Ovary (tissue), 9 donors: ENCODE measurements around the gene SCAND1. TPM values are rescaled to one million over a fixed set of nuclear protein-coding genes. Genes with fewer than 3 reads are reported as not detected.

Experiments
- DNase-seq, 5 donors: peaks; one replicate each; pipeline ENCODE4 v3.0.0-alpha.2; 2019 to 2020
- H3K27ac ChIP-seq, 2 donors: fragments of 200-600 bp; one replicate each; pipeline versions ENCODE4 v1.5.1 to v1.8.0; 2019 to 2022
- H3K27me3 ChIP-seq: fragments of 200-600 bp; one replicate; pipeline ENCODE4 v1.8.0; 2022
- H3K36me3 ChIP-seq: fragments of 200-600 bp; sonication (generic); one replicate; pipeline ENCODE4 v1.5.1; 2019
- H3K4me1 ChIP-seq: one replicate; pipeline ENCODE4 v1.8.1; 2013; ENCODE audit warnings: mild to moderate bottlenecking, moderate library complexity; ENCODE audit not compliant: insufficient read depth
- H3K4me3 ChIP-seq: fragments of 200-600 bp; sonication (generic); one replicate; pipeline ENCODE4 v1.5.1; 2017
- H3K9me3 ChIP-seq, 2 donors: fragments of 200-600 bp in 1 of 2; sonication (generic) in 1 of 2; one replicate each; pipeline versions ENCODE4 v1.5.1 to v1.8.1; 2013 to 2019; ENCODE audit warnings: mild to moderate bottlenecking in 1 of 2, moderate library complexity in 1 of 2
- EP300 ChIP-seq: sonication (generic); formaldehyde crosslinking; IDR thresholded peaks from one replicate; pipeline ENCODE4 v1.6.1; 2017; ENCODE audit warnings: antibody characterized with exemption
- POLR2A ChIP-seq: fragments of 450-650 bp; IDR thresholded peaks from one replicate; pipeline ENCODE4 v1.6.1; 2017; ENCODE audit warnings: antibody characterized with exemption, mild to moderate bottlenecking, moderate library complexity
- WGBS, 3 donors: extraction: QIAGEN DNeasy Blood & Tissue Kit in 1 of 3; methylation state at CpG; one replicate each; pipeline versions ENCODE4 v1.1.5 to v1.1.7; 2013 to 2017; 5-methylcytosine and 5-hydroxymethylcytosine counted together
- intact Hi-C, 4 donors: fragments of 100-400 bp; cut with DNase I; formaldehyde crosslinking; loops; one replicate each; pipeline versions ENCODE4 v1.11.0 to v1.15.1; 2022 to 2023
- polyA plus RNA-seq, 2 donors: library from polyadenylated mRNA; stranded (reverse); fragments of 200-250 nt in 1 of 2; fragments of 350-450 nt in 1 of 2; fragmentation: Illumina TruSeq in 1 of 2; extraction: RNeasy Lipid Tissue Mini Kit (QIAGEN cat#74804) in 1 of 2; gene quantifications; one replicate each; pipeline ENCODE4 v1.2.3, GENCODE V29; 2013 to 2014
- total RNA-seq, 7 donors: library from RNA; depleted of rRNA in 2 of 7; stranded (reverse); fragments of >200 nt in 2 of 7; fragmentation: NEBNext Ultra II Directional in 3 of 7; extraction: Animal tissue kit (Norgen Biotek cat#: 25700) in 3 of 7; gene quantifications; one replicate each; pipeline versions ENCODE4 v1.1.0 to v1.2.4, GENCODE V29; 2016 to 2023
- TF ChIP-seq, protein P1 (sequence below), 3 donors: fragments of 450-650 bp in 2 of 3; fragments of 200-600 bp in 1 of 3; IDR thresholded peaks; one replicate each; pipeline versions ENCODE4 v1.5.1 to v1.8.0; 2016 to 2022; ENCODE audit warnings: antibody characterized with exemption in 3 of 3, mild to moderate bottlenecking in 1 of 3
- donor health status: DM: no; HTN: no; CAD: no; lungs with moderate emphysema.
- donor health status: DM: no; HTN: no; CAD: no.
- donor health status: Bipolar disorder and iron deficiency.
- donor health status: DM: yes; HTN: yes; CAD: no.
- donor health status: DM: no; HTN: no; CAD: no.
- donor health status: DM: yes; HTN: yes; CAD: no.

Gene SCAND1
- total and polyA plus RNA-seq, 9 donors, result 48.2 to 177 (median 77.1) TPM; not detected in 1

DNA sequence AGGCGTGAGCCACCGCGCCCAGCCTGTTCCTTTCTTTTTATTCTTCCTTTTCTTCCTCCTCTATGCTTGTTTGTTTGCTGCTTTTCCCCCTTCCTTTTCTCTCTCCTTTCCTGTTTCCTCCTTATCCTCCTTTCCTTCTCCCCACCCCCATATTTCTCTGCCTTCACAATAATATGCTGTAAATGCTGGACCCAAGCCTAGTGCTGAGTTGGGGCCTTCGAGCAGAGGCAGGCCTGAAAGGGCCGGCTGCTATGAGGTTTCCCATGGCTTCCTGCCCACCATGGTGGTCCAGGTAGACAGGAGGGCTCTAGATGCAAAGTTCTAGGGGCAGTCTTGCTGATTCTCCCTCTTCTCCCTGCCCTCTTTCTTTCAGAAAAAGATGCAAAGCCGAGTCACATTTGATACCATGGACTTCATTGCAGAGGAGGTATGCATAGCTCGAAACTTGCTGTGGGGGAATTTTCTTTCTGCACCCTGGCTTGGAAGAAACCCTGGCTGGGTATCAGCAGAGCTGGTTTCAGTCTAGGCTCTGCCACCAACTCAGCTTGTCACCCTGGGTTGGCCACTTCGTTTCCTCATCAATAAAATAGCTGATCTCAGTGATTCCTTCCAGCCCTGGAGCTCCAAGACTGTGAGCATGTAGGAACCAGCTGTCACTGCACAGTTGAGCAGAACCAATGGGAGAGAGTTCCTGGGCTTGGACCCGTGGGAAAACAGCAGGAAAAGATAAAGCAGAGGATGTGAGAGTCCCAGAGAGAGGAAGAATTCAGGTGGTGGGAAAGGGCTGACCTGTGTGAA, 21.5 kb upstream of the SCAND1 start:
- Histone ChIP-seq H3K27me3 (no peaks in the 10 kb centered on the region), H3K36me3 (no peaks in the 10 kb centered on the region), H3K27ac (no peak overlapping the region), H3K4me1 (no peaks in the 10 kb centered on the region), H3K4me3 (no peak overlapping the region), H3K9me3 (no peaks in the 10 kb centered on the region)
- intact Hi-C loops, result no loop called here
- DNase-seq, result no peak
- 57 to 63% (median 60%) methylated on average over 9 of the region's 9 CpGs for WGBS, 3 donors
- TF ChIP-seq, protein P1, sequence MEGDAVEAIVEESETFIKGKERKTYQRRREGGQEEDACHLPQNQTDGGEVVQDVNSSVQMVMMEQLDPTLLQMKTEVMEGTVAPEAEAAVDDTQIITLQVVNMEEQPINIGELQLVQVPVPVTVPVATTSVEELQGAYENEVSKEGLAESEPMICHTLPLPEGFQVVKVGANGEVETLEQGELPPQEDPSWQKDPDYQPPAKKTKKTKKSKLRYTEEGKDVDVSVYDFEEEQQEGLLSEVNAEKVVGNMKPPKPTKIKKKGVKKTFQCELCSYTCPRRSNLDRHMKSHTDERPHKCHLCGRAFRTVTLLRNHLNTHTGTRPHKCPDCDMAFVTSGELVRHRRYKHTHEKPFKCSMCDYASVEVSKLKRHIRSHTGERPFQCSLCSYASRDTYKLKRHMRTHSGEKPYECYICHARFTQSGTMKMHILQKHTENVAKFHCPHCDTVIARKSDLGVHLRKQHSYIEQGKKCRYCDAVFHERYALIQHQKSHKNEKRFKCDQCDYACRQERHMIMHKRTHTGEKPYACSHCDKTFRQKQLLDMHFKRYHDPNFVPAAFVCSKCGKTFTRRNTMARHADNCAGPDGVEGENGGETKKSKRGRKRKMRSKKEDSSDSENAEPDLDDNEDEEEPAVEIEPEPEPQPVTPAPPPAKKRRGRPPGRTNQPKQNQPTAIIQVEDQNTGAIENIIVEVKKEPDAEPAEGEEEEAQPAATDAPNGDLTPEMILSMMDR (IDR thresholded peaks at IDR 0.05), result no peak
- TF ChIP-seq EP300, result no peak
- TF ChIP-seq POLR2A, result no peak

DNA sequence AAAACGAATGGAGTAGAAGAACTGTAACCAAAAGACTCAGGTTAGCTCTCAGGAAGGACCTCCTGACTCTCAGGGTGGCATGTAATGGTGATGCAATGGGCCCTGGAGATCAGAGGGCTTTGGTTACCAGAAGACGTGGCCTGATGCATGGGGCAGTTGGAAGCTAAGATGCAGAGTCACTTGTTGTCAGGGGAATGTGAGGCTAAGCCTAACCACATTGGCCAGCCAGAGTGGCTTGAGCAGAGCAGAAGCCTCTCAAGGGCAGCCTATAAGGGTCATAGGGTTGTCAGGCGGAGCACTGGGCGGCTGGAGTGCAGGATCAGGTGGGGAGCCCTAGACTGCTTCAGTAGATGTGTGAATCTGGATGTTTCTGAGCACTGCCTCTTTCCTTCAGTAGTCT, 20.0 kb upstream of the SCAND1 start:
- Histone ChIP-seq H3K4me1 (no peaks in the 10 kb centered on the region), H3K4me3 (no peak overlapping the region), H3K9me3 (no peaks in the 10 kb centered on the region), H3K27ac (no peak overlapping the region), H3K27me3 (no peaks in the 10 kb centered on the region), H3K36me3 (no peaks in the 10 kb centered on the region)
- intact Hi-C loops, result no loop called here
- no peak for DNase-seq
- 80 to 86% (median 82%) methylated on average over 4 of the region's 4 CpGs for WGBS, 3 donors
- TF ChIP-seq POLR2A (no peak), EP300 (no peak)
- TF ChIP-seq, protein P1 (IDR thresholded peaks at IDR 0.05), result no peak

DNA sequence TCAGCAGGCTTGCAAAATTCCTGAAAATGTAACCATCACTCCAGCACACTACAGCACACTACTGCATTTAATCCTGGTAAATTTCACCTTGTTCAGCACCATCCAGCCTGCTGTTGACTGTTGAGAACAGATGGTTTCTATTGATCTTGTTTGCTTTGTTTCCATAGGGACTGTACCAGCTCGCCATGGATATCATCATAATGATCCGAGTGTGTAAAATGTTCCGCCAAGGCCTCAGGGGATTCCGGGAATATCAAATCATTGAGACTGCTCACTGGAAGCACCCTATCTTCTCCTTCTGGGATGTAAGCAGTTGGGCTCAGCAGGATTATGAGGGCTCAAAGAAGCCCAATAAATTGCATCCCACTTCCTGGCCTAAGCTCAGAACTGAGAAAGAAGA, 18.2 kb upstream of the SCAND1 start:
- WGBS, 3 donors, result 76 to 93% (median 83%) methylated on average over 4 of the region's 4 CpGs

DNA sequence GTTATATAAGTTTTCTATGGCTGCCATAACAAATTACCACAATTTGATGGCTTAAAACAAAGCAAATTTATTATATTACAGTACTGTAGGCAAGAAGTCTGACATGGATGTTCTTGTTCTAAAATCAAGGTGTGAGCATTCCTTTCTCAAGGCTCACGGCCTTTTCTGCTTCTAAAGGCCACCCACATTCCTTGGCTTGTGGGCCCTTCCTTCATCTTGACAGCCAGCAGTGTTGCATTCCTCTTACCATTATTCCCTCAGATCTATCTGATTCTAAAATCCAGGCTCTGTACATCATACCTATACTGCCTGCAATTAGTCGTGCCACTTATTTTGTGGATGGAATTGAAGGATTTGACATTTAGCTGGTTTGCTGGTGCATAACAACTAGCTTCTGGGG, 17.7 kb upstream of the SCAND1 start:
- DNase-seq, result no peak
- no peaks in the 10 kb centered on the region for H3K4me1 ChIP-seq
- H3K4me3 ChIP-seq, result no peak overlapping the region
- WGBS, 3 donors, result 88 to 96% (median 94%) methylated on average over 2 of the region's 2 CpGs
- H3K9me3 ChIP-seq, result no peaks in the 10 kb centered on the region
- no peak overlapping the region for H3K27ac ChIP-seq
- H3K27me3 ChIP-seq, result no peaks in the 10 kb centered on the region
- intact Hi-C loops, result no loop called here
- no peak for TF ChIP-seq POLR2A
- TF ChIP-seq, protein P1 (IDR thresholded peaks at IDR 0.05), result no peak
- no peak for TF ChIP-seq EP300
- no peaks in the 10 kb centered on the region for H3K36me3 ChIP-seq

More for the DNA sequence above, 18.2 kb upstream of the SCAND1 start:
- H3K27me3 ChIP-seq, result no peaks in the 10 kb centered on the region
- TF ChIP-seq, protein P1 (IDR thresholded peaks at IDR 0.05), result no peak
- TF ChIP-seq POLR2A (no peak), EP300 (no peak)
- no peak overlapping the region for H3K4me3 ChIP-seq
- no peaks in the 10 kb centered on the region for H3K4me1 ChIP-seq
- no peak for DNase-seq
- intact Hi-C loops, result no loop called here
- no peaks in the 10 kb centered on the region for H3K9me3 ChIP-seq
- no peaks in the 10 kb centered on the region for H3K36me3 ChIP-seq
- no peak overlapping the region for H3K27ac ChIP-seq
